ENCODE data around the gene TMEM63A.
A peak's percentile ranks its signal among the peaks of the same experiment; 100 is the strongest.
"Not testable (repeated sequence)": the region's sequence is repeated elsewhere in the genome, so short reads cannot be mapped to it uniquely, and the experiment has no call there.

Gene TMEM63A

GRCh38 chr1:225843426-225843795 lies 38.8 kb downstream of the TMEM63A start:
- no peak for DNase-seq

DNA sequence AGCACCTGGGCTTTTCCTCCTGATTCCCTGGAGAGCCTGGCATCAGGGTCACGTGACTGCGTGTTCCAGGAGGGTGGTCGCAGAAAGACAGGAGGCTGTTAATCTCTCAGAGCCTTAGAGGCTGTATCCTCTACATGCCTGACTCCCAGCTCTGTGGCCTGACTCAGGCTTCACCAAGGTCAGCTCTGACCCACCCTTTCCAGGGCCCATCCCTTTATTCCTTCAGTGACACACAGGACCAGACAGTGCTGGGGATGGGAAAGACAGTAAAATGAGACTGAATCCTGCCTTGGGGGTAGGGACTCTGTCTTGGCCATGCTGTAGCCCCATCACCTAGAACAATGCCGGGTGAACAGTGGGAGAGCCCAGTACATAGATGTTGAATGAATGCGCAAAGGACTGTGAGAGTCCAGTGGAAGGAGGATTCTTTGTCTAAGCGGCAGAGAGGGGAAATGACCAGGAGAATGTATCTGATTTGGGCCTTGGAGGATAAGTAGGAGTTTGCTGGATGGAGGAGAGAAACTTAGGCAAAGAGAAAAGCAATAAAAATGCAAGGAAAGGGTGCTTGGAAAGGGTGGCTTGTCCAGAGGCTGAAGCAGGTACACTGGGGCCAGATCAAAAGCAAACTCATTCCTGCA lies 39.3 kb downstream of the TMEM63A start:
- DNase-seq: no peak

- DNase-seq: no peak
Observed at GRCh38 chr1:225842074-225842473, 40.1 kb downstream of the TMEM63A start.

DNA sequence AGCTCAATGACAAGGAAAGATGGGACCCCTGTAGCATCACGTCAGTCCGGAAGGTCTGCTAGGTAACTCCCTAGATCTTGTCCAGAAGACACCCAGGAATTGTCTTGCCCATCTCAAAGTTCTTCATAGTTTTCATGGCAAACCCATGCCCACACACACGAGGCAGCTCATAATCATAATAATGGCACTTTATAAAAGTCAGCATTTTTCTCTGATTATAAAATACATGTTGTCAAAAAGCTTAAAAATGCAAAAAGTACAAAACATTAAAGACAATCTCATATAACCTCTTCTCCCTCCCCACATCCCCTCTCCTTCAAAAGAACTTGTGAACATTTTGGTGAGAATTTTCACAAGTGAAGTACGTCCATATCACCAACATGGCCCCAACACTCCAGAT lies 41.5 kb downstream of the TMEM63A start:
- no peak for DNase-seq

GRCh38 chr1:225840223-225840610 lies 42.0 kb downstream of the TMEM63A start:
- DNase-seq: no peak

- no peak for DNase-seq
Observed at GRCh38 chr1:225838793-225839192, 43.4 kb downstream of the TMEM63A start.

DNA sequence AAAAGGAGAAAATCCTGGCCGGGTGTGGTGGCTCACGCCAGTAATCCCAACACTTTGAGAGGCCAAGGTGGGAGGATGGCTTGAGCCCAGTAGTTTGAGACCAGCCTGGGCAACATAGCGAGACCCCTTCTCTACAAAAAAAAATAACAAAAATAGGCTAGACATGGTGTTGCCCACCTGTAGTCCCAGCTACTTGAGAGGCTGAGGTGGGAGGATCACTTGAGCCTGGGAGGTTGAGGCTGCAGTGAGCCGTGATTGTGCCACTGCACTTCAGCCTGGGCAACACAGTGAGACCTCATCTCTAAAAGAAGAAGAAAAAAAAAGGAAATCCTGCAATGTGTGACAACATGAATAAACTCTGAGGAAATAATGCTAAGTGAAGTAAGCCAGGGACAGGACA lies 45.9 kb downstream of the TMEM63A start:
- DNase-seq: not testable (repeated sequence)

GRCh38 chr1:225835856-225836255 lies 46.3 kb downstream of the TMEM63A start:
- no peak for DNase-seq

DNA sequence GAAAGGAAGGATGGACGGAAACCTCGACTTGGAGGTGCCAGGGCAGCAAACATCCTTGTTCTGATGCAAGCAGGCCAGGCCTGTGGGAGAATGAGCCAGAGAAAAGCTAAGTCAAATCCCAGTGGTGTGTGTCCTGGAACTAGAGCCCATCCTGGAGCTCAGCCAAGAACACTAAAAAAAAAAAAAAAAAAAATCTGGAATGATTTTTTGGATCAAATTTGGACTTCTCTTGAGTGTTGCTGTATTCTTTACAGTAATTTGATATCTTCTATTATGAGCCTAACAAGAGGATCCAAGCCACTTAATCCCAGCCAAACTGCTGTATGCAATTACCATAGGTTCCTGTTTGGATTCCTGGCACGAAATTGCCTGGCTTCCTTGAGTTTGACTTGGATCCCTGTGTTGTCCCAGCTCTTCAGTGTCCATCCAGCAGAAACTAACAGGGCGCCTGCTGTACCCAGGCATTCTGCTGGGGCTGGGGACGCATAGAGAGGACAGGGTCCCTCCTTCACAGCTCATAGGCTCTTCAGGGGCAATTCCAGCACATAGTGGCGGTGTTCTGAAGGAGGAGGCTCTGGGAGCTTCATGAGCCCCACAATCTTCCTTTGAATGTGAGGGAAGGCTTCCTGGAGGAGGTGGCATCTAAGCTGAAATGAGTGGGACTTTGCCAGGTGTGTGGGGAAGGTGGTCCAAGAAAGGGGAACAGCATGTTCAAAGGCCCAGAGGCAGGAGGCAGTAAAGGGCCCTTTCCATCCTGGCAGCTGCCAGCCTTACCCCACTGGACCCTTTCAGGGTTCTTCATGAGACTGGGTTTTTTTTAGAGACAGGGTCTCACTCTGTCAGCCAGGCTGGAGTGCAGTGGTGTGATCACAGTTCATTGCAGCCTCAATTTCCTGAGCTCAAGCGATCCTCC lies 47.5 kb downstream of the TMEM63A start:
- no peak for DNase-seq

DNA sequence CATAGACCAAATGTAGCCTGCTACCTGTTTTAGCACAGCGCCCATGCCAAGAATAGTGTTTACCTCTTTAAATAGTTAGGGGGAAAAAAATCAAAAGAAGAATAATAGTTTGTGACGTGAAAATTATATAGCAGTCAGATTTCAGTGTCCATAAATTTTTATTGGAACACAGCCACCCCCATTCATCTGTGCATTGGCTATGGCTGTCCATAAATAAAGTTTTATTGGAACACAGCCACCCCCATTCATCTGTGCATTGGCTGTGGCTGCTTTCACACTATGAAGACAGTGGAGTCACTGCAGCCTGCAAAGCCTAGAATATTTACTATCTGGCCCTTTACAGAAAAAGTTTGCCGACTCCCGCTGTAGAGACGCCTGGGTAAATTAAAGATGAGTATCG lies 51.3 kb downstream of the TMEM63A start:
- no peak for DNase-seq

- no peak for DNase-seq
Observed at GRCh38 chr1:225828706-225829345, 53.4 kb downstream of the TMEM63A start.

GRCh38 chr1:225827076-225827475 lies 55.1 kb downstream of the TMEM63A start:
- DNase-seq: no peak

GRCh38 chr1:225825607-225826007 lies 56.6 kb downstream of the TMEM63A start:
- DNase-seq: no peak

- DNase-seq: no peak
Observed at GRCh38 chr1:225825078-225825477, 57.1 kb downstream of the TMEM63A start.

- DNase-seq: no peak
Observed at GRCh38 chr1:225824533-225824941, 57.6 kb downstream of the TMEM63A start.

DNA sequence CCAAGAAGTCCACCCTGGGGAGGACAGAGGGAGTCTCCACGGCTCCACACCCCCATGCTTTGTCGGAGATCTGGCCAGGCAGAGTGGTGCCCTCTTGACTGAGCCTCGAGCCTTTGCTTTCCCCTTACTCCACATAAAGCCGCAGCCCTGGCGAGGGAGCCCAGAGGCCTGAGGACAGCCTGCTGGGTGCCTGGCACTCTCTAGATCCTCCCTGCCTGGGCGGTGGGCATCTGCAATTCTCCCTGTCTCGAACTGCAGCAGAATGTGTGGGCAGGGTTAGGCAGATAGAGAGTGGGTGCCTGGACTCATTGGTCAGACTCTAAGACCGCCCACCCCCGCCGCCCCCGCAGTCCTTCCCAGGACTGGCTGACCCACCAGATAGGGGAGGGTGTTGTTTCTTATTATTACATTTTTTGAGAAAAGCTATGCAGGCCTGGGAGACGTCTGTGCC lies 58.3 kb downstream of the TMEM63A start:
- DNase-seq: no peak

- no peak for DNase-seq
Observed at GRCh38 chr1:225822655-225823403, 59.4 kb downstream of the TMEM63A start.

DNA sequence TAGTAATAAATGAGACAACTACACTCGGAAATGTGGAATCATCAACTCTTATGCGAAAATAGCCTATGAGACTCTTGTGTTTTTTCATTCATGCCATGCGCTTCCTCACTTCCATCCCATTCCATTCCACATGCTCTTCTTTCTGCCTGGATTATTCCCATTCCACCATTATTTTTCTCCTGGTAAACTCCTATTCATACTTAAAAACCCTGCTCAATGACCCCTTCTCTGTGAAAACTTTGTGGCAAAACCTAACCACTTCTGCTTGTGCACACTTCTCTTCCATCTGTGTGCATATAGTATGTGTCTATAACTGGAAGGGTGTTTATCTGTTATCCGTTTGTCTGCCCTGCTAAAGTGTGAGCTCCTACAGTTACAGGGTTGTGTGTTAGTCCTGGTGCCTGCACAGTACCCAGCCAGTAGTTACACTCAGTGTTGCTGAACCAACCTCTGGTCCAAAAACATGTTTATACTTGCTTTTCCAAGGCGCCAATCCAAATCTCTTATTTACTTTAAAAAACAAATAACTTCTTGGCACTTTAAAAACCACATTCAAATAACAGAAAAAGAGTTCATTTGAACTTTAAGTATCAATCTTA lies 61.6 kb downstream of the TMEM63A start:
- no peak for DNase-seq

DNA sequence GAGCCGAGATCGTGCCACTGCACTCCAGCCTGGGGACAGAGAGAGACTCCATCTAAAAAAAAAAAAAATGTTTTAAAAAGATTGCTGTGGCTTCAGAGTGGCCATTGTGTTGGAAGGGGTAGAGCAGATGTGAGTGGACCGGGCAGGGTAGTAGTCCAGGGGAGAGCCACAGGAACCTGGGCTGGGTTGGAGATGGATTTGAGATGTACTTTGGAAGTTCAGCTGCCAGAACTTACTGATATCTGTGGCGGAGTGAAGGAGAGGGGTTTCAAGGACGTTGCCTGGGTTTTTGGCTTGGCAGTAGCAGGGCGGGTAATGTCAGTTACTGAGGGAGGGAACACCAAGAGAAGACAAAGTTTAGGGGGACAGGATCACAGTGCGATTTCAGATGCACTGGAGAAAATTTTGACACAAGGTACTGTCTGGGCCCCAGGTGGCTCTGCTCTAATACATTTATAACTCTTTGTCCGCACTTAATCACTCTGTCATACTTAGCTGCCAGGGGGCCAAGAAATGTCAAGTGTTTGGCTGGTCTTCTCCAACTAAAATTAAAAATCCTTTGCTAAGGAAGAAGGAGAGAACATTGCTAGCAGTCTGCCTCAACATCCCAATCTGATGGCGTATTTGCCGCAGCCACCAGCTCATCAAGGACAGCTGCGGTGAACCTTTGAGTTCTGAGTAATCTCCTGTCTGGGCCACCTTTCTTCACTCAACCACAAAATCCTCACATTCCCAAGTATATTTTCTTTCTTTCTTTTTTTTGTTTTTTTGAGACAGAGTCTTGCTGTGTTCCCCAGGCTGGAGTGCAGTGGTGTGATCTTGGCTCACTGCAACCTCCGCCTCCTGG lies 62.6 kb downstream of the TMEM63A start:
- no peak for DNase-seq

DNA sequence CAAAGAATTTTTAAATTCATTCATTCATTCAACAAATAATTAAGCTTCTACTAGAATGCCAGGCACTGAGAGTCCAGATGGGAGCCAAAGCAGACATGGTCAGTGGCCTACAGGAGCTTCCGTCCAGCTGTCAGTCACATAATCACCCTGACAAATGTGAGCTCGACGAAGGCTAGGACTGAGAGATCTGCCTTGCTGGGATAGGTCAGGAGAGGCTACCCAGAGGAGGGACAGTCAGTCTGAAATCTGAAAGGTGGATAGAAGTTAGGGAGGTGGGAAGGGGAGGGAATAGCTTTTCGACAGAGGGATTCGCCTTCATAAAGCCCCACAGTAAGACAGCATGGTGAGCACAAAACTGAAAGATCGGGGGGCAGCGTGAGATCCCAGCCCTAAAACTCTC lies 64.0 kb downstream of the TMEM63A start:
- no peak for DNase-seq

DNA sequence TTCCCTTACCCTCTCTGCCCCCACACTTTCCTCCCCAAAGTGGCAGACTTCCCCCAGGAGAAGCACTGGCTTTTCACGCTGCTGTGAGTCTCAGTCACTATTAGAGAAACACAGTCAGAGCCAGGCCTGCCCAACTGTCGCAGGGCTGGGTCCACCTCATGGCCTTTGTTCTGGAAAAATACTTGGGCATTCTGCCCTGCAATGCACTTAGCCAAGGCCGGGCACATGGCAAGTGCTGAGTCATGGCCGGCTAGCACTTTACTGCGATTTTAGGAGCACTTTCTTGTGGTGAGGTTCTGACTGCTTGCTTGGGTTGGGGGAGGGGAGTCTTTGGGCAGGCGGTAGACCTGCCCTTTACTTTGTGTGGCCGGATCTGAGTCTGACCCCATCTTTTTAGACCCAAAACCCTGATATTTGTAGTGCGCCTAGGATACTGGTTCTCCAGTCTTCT lies 64.5 kb downstream of the TMEM63A start:
- DNase-seq: peak; percentile 28
